ENCODE results near the gene SS18L1. TPM values are rescaled to one million over a fixed set of nuclear protein-coding genes. Genes with fewer than 3 reads are reported as not detected.

SS18L1 gene
- total RNA-seq, 2 donors from 2014 or later: 10.1 to 17.7 TPM

GRCh38 chr20:62227977-62228958, 84.7 kb downstream of the SS18L1 start:
- Histone ChIP-seq H3K27ac (no peak overlapping the region), H3K9me3 (no peaks in the 10 kb centered on the region), H3K4me3 (no peak overlapping the region), H3K9ac (ENCODE audit: low read depth in 2 of 2, low read length in 2 of 2) (no peak overlapping the region), H3K27me3 (peaks cover under 1% of the 10 kb centered on the region), H3K4me1 (no peaks in the 10 kb centered on the region), H3K36me3 (no peaks in the 10 kb centered on the region)
- TF ChIP-seq, protein P1, sequence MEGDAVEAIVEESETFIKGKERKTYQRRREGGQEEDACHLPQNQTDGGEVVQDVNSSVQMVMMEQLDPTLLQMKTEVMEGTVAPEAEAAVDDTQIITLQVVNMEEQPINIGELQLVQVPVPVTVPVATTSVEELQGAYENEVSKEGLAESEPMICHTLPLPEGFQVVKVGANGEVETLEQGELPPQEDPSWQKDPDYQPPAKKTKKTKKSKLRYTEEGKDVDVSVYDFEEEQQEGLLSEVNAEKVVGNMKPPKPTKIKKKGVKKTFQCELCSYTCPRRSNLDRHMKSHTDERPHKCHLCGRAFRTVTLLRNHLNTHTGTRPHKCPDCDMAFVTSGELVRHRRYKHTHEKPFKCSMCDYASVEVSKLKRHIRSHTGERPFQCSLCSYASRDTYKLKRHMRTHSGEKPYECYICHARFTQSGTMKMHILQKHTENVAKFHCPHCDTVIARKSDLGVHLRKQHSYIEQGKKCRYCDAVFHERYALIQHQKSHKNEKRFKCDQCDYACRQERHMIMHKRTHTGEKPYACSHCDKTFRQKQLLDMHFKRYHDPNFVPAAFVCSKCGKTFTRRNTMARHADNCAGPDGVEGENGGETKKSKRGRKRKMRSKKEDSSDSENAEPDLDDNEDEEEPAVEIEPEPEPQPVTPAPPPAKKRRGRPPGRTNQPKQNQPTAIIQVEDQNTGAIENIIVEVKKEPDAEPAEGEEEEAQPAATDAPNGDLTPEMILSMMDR (IDR thresholded peaks at IDR 0.05): no peak
- DNase-seq: peak; percentile 62
- intact Hi-C loops (cut with DNase I): no loop called here

DNA sequence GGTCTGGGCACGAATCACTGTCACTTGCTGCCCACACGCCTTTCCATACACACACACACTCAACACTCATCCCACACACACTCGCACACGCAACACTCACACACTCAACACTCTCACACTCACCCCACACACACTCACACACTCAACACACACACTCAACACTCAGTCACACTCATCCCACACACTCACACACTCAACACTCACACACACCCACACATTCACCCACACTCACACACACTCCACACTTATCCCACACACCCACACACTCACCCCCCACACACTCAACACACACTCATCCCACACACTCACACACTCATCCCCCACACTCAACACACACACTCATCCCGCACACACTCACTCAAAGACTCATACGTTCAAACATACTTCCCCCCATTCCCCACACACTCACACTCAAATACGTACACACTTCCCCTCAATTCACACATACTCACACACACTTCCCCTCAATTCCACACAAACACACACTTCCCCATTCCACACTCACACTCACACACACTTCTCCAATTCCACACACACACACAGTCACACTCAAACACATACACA, 85.5 kb downstream of the SS18L1 start:
- TF ChIP-seq, protein P1 (IDR thresholded peaks at IDR 0.05): no peak
- no peaks in the 10 kb centered on the region for H3K9me3 ChIP-seq
- no peak overlapping the region for H3K4me3 ChIP-seq
- no peak for DNase-seq
- H3K27ac ChIP-seq: no peak overlapping the region
- no peaks in the 10 kb centered on the region for H3K27me3 ChIP-seq
- intact Hi-C loops (cut with DNase I): no loop called here
- H3K4me1 ChIP-seq: no peaks in the 10 kb centered on the region
- no peak overlapping the region for H3K9ac ChIP-seq (ENCODE audit: low read depth in 2 of 2, low read length in 2 of 2)
- H3K36me3 ChIP-seq: no peaks in the 10 kb centered on the region

GRCh38 chr20:62229667-62230066, 86.1 kb downstream of the SS18L1 start:
- H3K4me3 ChIP-seq: no peak overlapping the region
- no peak overlapping the region for H3K27ac ChIP-seq
- no peaks in the 10 kb centered on the region for H3K27me3 ChIP-seq
- no peaks in the 10 kb centered on the region for H3K36me3 ChIP-seq
- H3K9me3 ChIP-seq: no peaks in the 10 kb centered on the region
- no peak overlapping the region for H3K9ac ChIP-seq (ENCODE audit: low read depth in 2 of 2, low read length in 2 of 2)
- TF ChIP-seq, protein P1 (IDR thresholded peaks at IDR 0.05): no peak
- intact Hi-C loops (cut with DNase I): no loop called here
- DNase-seq: no peak
- H3K4me1 ChIP-seq: no peaks in the 10 kb centered on the region

- Histone ChIP-seq H3K36me3 (no peaks in the 10 kb centered on the region), H3K4me1 (no peaks in the 10 kb centered on the region), H3K4me3 (no peak overlapping the region), H3K9ac (ENCODE audit: low read depth in 2 of 2, low read length in 2 of 2) (no peak overlapping the region), H3K9me3 (no peaks in the 10 kb centered on the region), H3K27me3 (no peaks in the 10 kb centered on the region), H3K27ac (no peak overlapping the region)
- TF ChIP-seq, protein P1 (IDR thresholded peaks at IDR 0.05): no peak
- intact Hi-C loops (cut with DNase I): no loop called here
- no peak for DNase-seq
These were observed 86.7 kb downstream of the SS18L1 start for GRCh38 chr20:62230276-62230675.

DNA sequence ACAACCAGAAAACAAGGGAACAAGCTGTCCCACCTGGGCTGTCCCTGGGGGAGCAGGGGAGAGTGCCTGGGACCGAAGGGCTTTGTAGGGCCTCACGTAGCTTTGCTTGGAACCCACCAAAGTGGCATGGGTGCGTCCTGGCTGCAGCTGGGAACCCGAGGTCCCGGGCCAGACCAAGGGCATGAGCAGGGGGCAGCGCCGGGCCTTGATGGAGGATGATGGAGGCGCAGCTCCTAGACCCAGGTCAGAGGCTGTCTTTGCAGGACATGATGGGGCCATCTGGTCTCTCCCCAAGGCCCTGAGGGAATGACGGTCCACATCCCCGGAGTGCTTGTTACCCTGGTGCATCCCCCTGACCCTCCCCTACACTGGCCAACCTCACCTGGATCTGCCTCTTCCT, 87.1 kb downstream of the SS18L1 start:
- Histone ChIP-seq H3K9ac (ENCODE audit: low read depth in 2 of 2, low read length in 2 of 2) (no peak overlapping the region), H3K4me3 (no peak overlapping the region), H3K4me1 (no peaks in the 10 kb centered on the region), H3K27me3 (no peaks in the 10 kb centered on the region), H3K9me3 (no peaks in the 10 kb centered on the region), H3K27ac (no peak overlapping the region), H3K36me3 (no peaks in the 10 kb centered on the region)
- DNase-seq: no peak
- TF ChIP-seq, protein P1 (IDR thresholded peaks at IDR 0.05): no peak
- intact Hi-C loops (cut with DNase I): no loop called here

All from colonic mucosa (tissue), 4 donors.